ENCODE data around the gene ABCB11. TPM values are rescaled to one million over a fixed set of nuclear protein-coding genes. Genes with fewer than 3 reads are reported as not detected.

ABCB11 gene
- total RNA-seq (2022; extraction: Qiagen RNA extraction; ENCODE audit: low read depth): 0.02 TPM in 1 of 5 replicates, not detected in the others

GRCh38 chr2:169031202-169031601, at the start of gene ABCB11:
Gene ABCB11, minus strand, starts transcription at chr2:169031324. Its CDS starts 13,199 bp downstream, at chr2:169018125.

GRCh38 chr2:169069341-169069740, 38.2 kb upstream of the ABCB11 start, which contains the start of gene DHRS9:
Gene DHRS9, plus strand, starts transcription at chr2:169069563. Its CDS starts 12,019 bp downstream, at chr2:169081582.

GRCh38 chr2:168901003-168901402, 130.1 kb downstream of the ABCB11 start, which contains the start of gene G6PC2:
Gene G6PC2, plus strand, starts transcription at chr2:168901291. Its CDS starts 41 bp downstream, at chr2:168901332.

GRCh38 chr2:168890006-168890782, 140.9 kb downstream of the ABCB11 start, which contains the start of gene SPC25:
Gene SPC25, minus strand, starts transcription at chr2:168890430. Its CDS starts 911 bp downstream, at chr2:168889519.

Other genes starting within 250 kb of the ABCB11 start
- 1.4 to 3.3 TPM (median 1.8 TPM) in 5 replicates for gene NOSTRIN, start 228.7 kb downstream of the ABCB11 start, total RNA-seq (2022; extraction: Qiagen RNA extraction; ENCODE audit: low read depth)
- gene SPC25, start 140.9 kb downstream of the ABCB11 start, total RNA-seq (2022; extraction: Qiagen RNA extraction; ENCODE audit: low read depth): 15.2 to 25.5 TPM (median 20.1 TPM) in 5 replicates
- gene G6PC2, start 130.0 kb downstream of the ABCB11 start, total RNA-seq (2022; extraction: Qiagen RNA extraction; ENCODE audit: low read depth): not detected in 5 replicates
- 2.9 to 4.2 TPM (median 3.5 TPM) in 5 replicates for gene DHRS9, start 38.2 kb upstream of the ABCB11 start, total RNA-seq (2022; extraction: Qiagen RNA extraction; ENCODE audit: low read depth)